Ureter (tissue), 1 donor: ENCODE results near the gene BAZ1B. TPM values are rescaled to one million over a fixed set of nuclear protein-coding genes. Genes with fewer than 3 reads are reported as not detected.
"Not testable (repeated sequence)": the region's sequence is repeated elsewhere in the genome, so short reads cannot be mapped to it uniquely, and the experiment has no call there.

ENCODE experiments used
- DNase-seq: peaks from one replicate; pipeline ENCODE4 v3.0.0-alpha.2; 2020; ENCODE audit warnings: low spot score
- total RNA-seq: library from RNA; stranded (reverse); gene quantifications from one replicate; pipeline ENCODE4 v1.2.4, GENCODE V29; 2023
- donor health status: DM: yes; HTN: yes; CAD: no.

Gene BAZ1B
- total RNA-seq, 1 donor from 2014 or later: 65.0 TPM

DNA sequence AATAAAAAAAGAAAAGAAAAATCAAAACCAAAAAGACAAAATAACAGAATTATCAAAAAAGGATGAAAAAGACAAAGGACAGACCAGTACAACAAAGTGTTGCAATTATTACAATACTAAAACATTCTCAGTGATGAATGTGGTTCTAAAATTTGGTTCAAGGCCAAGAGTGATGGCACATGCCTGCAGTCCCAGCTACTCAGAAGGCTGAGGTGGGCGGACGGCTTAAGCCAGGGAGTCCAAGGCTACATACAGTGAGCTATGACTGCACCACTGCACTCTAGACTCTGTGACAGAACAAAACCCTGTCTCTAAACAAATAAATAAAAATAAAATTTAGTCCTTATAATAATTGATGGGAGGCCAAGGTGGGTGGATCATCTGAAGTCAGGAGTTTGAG, 14.5 kb downstream of the BAZ1B start:
- no peak for DNase-seq

- DNase-seq: no peak
Observed at GRCh38 chr7:73504920-73505319, 17.2 kb downstream of the BAZ1B start.

DNA sequence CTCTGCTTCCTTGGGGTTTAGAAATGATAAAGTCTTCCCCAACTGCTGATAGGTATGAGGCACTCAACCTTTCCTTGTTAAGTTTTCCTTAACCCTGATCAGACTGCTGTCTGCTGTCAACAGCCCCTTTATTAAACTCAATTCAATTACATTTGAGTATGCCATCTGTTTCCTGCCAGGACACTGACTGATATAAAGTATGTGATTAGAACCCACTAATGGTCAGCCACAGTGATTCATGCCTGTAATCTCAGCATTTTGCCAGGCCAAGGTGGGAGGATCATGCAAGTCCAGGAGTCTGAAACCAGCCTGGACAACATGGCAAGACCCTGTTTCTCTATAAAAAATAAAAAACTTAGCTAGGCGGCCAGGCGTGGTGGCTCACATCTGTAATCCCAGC, 18.1 kb downstream of the BAZ1B start:
- DNase-seq: no peak

GRCh38 chr7:73503229-73503628, 18.9 kb downstream of the BAZ1B start:
- DNase-seq: no peak

GRCh38 chr7:73496626-73497025, 25.5 kb downstream of the BAZ1B start:
- no peak for DNase-seq

- DNase-seq: not testable (repeated sequence)
Observed at GRCh38 chr7:73495507-73495906, 26.6 kb downstream of the BAZ1B start.

DNA sequence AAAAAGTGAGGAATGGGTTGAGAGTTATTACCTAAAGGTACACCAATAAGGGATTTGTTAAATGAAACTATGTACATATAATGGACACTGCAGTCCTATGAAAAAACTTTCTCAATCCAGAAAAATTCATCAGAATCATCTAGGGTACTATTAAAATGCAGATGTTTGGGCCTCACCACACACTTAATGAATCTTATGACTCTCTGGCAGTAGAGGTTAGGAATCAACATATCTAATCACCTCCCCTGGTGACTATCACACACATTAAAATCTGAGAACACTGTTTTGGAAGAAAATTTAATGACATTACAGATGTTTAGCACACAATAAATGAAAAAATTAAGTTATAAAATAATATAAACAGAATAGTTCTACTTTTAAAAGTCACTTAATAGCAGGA, 32.1 kb downstream of the BAZ1B start:
- no peak for DNase-seq

- no peak for DNase-seq
Observed at GRCh38 chr7:73487486-73487885, 34.6 kb downstream of the BAZ1B start.

- no peak for DNase-seq
Observed at GRCh38 chr7:73483171-73483570, 38.9 kb downstream of the BAZ1B start.

DNA sequence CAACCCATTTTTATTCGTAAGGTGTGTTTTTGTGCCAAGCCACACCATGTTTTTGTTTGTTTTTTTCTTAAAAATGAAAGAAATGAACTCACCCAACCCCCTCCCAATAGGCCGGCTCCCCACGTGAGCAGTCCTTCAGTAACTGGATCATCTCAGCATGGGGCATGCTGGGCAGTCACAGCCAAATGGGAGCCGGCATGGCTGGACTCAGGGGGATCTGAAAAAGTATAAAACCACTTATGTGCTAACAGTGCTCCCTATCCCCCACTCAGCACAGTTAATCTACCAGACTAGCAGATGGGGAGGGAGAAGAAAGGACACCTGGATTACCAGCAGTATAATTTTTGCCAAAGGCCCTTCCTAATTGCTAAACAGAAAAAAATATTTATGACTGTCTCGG, 39.3 kb downstream of the BAZ1B start:
- DNase-seq: no peak

GRCh38 chr7:73481521-73481920, 40.6 kb downstream of the BAZ1B start:
- DNase-seq: not testable (repeated sequence)

DNA sequence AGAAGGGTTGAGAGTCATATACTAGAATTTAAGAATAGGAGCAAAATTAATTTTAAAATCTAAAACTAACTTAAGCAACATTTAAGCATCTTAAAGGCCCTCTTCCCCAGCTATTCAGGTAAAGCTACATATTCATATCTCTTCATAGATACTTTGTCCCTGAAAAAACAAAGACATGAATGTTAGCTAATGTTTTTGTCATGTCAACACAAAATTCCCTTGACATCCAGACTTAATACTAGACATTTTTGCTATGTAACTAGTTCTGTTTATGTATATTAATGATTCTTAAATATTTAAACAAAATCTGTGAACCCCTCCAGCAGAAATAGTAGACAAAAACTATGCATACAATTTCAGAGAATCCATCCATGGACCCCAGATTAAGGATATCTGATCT, 43.5 kb downstream of the BAZ1B start:
- no peak for DNase-seq

GRCh38 chr7:73477376-73477775, 44.7 kb downstream of the BAZ1B start:
- DNase-seq: no peak

DNA sequence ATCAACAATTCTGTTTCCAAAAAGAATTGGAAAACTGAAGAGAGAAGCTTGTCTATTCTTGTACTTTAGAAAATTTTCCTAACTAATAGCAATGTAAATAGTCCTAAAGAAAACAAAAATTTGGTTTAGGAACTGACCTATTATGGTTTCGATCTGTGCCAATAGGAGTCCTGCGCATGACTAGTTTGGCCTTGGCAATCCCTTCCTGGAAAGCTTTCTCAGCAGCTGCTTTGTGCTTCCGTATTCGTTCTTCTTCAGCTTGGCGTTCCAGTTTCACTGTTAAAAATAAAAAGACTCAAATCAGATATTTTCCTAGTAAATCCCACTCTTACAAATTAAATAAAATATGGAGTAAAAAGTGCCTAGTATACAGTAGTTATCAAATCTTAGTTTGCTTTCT, 51.9 kb downstream of the BAZ1B start:
- no peak for DNase-seq

GRCh38 chr7:73467046-73467445, 55.0 kb downstream of the BAZ1B start:
- DNase-seq: not testable (repeated sequence)

DNA sequence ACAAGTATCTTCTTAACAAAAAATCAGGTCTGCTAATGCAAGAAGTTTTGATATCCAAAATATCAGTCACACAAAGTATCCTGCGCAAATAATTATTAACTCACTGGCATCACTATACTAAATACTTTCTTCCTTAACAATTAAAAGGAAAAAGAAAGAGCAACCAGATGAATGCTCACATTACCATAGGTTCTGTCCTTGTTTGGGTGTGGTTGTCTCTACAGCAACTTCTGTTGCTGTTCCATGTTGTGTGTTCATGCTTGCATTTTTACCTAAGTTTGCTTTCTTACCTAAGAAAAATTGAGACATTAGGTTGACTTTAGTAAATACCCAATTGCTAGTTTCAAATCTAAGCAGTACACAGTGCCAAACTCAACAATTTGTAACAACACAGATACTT, 56.0 kb downstream of the BAZ1B start:
- DNase-seq: no peak

GRCh38 chr7:73463966-73464365, 58.1 kb downstream of the BAZ1B start:
- DNase-seq: no peak

DNA sequence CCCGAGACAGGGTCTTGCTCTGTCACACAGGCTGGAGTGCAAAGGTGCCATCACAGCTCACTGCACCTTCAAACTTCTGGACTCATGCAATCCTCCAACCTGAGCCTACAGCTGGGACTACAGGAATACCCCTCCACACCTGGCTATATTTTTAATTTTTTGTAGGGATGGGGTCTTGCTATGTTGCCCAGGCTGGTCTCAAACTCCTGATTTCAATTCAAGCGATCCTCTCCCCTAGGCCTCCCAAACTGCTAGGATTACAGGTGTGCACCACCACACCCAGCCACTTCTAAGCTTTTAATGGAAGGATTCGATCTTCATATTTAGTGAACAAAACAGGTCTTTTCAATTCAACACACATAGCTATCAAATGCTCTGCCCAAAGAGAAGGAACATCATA, 58.8 kb downstream of the BAZ1B start:
- DNase-seq: no peak

DNA sequence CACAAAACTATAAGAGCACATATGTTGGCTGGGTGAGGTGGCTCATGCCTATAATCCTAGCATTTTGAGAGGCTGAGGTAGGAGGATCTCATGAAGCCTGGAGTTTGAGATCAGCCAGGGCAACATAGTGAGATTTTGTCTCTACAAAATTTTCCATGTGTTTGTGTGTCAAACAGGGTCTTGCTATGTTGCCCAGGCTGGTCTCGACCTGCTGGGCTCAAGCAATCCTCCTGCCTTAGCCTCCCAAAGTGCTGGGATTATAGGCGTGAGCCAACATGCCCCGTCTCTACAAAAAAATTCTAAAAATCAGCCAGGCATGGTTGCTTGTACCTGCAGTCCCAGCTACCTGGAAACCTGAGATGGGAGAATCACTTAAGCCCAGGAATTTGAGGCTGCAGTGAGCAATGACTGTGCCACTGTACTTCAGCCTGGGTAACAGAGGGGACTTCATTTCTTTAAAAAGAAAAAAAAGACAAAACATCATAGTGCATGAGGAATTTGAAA, 60.3 kb downstream of the BAZ1B start:
- no peak for DNase-seq

DNA sequence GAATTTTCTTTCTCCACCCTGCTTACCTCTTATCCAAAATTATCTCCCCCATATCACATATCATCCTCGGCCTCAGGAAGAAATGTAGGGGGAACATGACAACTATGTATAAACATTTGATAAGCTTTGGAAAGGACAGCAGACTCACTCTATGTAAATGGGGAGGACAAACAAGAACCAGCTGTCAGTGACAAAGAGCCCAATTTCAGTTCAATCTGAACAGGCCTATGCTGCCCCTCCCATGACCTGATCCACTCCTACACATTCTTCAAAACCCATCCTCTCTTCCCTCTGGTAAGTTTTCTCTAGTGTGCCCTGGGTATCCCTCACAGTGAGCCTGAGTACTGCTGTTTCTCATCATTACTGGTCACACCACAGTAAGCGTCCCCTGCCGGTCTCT, 67.7 kb downstream of the BAZ1B start:
- no peak for DNase-seq

DNA sequence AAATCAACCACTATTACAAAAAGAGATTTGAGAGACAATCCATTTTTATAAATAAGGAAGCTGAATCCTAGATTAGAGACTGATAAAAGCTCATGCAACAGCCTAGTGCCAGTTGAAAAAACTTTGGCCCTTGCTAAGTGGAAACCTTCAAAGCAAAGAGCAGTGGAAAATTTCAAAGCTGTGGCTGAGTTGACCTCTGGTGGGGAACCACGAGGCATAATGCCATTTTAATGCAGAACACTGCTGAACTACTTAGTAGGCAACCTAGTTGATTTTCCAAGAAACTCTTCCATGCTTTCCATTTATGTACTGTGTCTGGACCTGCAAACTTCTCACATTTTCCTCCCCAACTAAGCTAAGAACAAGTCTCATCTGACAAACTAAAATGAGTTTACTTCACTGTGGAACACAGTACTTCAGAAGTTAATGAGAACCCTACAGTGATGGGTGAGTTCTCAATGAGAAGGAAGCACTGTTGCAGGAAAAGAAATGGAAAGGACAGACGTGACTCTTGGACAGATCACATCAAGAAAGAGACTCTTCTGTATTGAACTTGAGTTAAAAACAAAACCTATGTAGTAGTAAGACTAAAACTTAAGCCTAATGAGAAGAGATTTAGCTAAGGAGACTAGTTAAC, 69.0 kb downstream of the BAZ1B start:
- DNase-seq: no peak

DNA sequence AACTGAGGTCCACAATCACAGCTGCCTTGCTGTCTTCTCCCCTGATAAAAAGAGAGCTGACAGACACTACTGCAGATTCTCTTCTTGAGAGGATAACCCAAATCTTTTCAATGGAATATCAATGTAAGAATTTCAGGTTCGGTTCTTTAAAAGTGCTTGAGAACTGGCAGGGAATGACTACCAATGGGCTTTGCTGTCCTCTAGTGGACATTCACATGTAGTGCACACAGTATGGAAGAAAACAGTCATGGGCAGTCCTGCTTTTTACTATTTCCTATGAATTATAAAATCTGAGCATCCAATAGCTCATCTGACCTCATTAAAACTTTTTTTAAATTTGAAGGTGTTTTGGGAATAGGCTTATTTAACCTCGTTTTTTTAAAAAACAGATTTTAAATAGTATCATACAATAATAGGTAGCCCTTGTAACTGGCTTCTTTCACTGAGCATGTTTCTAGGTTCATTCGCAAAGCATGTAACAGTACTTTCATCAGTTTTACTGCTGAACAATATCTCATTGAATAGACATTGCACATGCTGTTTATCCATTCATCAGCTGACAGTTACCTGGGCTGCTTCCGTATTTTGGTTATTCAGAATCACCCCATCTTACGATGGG, 70.2 kb downstream of the BAZ1B start:
- no peak for DNase-seq

- no peak for DNase-seq
Observed at GRCh38 chr7:73449422-73449821, 72.7 kb downstream of the BAZ1B start.

DNA sequence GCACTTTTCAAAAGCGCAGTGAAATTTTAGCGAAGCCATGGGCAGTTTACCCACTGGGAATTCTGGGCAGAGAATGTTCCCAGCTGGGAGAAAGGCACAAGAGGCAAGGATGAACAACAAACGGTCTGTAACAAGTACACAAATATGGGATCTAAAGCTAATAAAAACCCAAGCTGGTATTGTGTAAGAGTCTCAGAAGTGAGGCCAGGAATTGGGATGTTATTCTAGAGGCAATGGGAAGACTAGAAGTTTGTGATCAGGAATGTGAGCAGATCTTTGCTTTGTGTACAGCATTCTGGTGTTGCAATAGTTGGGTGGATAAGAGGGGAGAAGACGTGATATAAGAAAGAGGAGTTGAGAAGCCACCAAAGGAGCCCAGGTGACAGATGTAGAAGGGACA, 73.5 kb downstream of the BAZ1B start:
- no peak for DNase-seq
